Measurements from ENCODE around the gene GJE1.

Gene GJE1

GRCh38 chr6:142178129-142178528, 45.4 kb downstream of the GJE1 start:
- no peak for DNase-seq (ENCODE audit: low read depth)
- TF ChIP-seq CTCF (conservative IDR thresholded peaks at IDR 0.05; ENCODE audit: low read depth, low read length): no peak

GRCh38 chr6:142182004-142182403, 49.3 kb downstream of the GJE1 start:
- no peak for DNase-seq (ENCODE audit: low read depth)
- no peak overlapping the region for H3K4me3 ChIP-seq (ENCODE audit: low read length)
- TF ChIP-seq CTCF (conservative IDR thresholded peaks at IDR 0.05; ENCODE audit: low read depth, low read length): no peak

More at GRCh38 chr6:142178129-142178528, 45.4 kb downstream of the GJE1 start:
- H3K4me3 ChIP-seq (ENCODE audit: low read length): no peak overlapping the region

- H3K4me3 ChIP-seq (ENCODE audit: low read length): no peak overlapping the region
- DNase-seq (ENCODE audit: low read depth): no peak
- TF ChIP-seq CTCF (conservative IDR thresholded peaks at IDR 0.05; ENCODE audit: low read depth, low read length): no peak
These were observed 50.6 kb downstream of the GJE1 start for GRCh38 chr6:142183351-142183750.

- no peak for TF ChIP-seq CTCF (conservative IDR thresholded peaks at IDR 0.05; ENCODE audit: low read depth, low read length)
- DNase-seq (ENCODE audit: low read depth): no peak
- no peak overlapping the region for H3K4me3 ChIP-seq (ENCODE audit: low read length)
These were observed 51.6 kb downstream of the GJE1 start for GRCh38 chr6:142184307-142184706.

Data from retinal pigment epithelial cell (primary cell).